Measurements from ENCODE around the gene RNF207.

The RNF207 gene

DNA sequence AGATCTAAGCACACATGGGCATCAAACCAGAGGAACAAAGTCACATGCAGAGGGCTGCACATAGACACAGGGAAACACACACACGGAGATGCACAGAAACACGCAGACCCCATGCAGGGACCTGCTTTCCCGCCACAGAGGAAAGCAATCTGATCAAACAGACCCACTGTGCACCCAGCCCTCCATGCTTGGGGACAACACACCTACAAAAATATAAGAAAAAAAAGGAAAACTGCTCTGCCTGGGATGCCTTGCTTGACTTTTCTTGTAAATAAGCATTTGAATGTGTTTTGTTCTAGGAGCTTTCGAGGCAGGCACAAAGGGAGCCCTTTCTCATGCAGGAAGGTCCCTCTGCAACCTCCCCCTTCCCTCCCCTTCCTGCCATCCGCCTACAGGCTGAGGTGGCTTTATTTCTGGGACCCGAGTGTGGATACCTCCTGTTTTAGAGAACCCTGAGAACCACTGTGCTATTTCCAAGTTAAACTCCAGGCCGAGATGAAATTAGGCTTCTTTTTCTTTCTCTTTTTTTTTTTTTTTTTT lies 33.4 kb downstream of the RNF207 start:
- no peak for DNase-seq

GRCh38 chr1:6239950-6240768 lies 34.2 kb downstream of the RNF207 start:
- peak; percentile 44 to 52 for DNase-seq

DNA sequence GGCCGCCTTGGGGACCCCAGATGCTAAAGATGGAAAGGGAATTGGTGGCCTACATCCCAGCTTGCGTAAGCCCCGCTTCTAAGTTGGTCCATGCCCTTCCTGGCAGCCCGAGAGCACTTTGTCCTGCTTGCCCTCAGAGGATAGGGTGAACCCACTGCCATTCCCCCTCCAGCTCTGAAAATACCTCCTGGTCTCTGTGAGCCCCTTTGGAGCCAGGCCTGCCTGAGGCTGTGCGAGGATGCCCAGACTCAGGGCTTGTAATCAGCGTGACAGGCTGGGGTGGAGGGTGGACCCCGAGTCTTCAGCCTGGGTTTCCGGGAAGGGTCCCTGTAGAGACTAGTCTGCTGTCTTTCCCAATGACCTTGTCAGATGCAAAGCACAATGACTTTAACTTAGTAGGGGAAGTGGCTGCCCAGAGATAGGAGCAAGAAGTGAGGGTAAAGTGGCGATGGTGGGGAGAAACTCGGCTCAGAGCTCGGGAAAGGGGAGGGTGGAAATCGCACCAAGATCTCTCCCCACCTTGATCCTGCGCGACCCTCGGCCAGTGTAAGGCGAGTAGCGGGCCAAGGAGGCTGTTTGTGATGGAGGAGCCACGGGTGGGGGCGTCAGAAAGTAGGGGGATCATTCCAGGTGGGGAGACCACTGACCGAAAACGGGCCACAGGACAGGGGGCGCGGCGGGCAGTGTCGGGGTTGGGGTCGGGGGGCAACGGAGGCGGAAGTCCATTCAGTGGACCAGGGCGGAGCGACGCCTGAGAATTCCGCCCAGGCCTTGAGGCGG lies 35.4 kb downstream of the RNF207 start:
- no peak for DNase-seq

DNA sequence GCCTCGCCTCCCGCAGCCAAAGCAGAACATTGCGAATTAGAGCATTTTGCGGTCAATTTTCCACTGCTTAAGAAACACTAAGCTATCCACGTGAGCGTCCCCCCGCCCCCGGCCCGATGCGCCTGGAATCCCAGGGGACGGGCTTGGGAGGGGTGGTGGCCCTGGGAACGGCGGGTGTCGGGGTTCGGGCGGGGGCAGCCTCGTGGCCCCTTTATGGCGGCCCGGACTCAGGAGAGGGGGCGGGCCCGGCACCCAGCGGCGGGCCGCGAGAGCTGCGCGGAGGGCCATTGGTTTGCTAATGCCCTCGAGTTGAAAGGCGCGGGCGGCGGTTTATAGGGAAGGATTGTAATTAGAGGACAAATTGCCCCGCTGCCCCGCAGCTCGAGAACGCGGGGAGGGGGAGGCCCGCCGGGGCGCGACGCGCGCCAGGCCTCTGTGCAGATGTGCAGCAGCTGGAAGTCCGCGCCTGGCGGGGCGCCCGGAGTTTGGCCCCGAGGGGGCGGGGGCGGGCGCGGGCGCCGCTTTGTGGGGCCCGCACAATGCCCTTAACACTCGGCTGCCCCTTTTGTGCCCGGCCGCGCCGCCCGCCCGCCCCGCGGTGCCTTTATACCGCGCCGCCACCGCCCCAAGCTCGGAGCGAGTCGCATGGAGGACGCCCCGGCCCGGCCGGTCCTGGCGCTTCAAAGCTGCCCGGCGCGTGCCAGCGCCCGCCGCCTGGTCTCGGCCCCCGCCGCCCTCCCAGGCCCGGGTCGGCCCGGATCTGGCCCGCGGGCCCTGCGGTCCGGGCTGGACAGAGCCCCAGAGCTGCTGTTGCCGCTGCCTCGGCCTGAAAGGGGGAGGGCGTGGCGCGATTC lies 36.2 kb downstream of the RNF207 start:
- no peak for DNase-seq

- no peak for DNase-seq
Measured at GRCh38 chr1:6243053-6243834, 37.3 kb downstream of the RNF207 start.

- no peak for DNase-seq
Measured at GRCh38 chr1:6243993-6244392, 38.1 kb downstream of the RNF207 start, which contains the start of gene HES3. HES3 (plus strand) TSS chr1:6244179; CDS start chr1:6244366, 187 bp downstream.

- no peak for DNase-seq
Measured at GRCh38 chr1:6244401-6245049, 38.6 kb downstream of the RNF207 start.

DNA sequence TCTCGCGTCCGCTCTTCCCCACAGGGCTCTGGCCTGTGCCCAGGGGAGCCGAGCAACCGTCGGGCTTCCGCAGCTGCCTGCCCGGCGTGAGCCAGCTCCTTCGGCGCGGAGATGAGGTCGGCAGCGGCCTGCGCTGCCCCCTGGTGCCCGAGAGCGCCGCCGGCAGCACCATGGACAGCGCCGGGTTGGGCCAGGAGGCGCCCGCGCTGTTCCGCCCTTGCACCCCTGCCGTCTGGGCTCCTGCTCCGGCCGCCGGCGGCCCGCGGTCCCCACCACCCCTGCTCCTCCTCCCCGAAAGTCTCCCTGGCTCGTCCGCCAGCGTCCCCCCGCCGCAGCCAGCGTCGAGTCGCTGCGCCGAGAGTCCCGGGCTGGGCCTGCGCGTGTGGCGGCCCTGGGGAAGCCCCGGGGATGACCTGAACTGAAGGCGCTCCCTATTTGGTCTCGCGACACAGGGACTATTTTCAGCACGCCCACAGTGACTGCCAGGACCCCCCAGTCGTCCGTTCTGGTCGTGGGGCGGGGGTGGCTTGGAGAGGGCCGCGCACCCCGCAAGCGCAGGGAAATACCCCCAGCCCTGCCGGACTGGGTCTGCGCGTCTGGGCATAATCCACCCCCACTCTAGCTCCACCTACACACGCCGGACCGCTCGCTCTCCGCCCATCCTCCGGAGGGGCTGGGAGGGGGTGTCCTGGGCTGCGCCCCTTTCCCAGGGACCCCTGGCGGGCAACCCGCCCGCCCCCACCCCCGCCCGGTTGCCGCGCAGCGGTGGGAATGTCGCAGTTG lies 39.4 kb downstream of the RNF207 start:
- peak; percentile 61 to 63 for DNase-seq

DNA sequence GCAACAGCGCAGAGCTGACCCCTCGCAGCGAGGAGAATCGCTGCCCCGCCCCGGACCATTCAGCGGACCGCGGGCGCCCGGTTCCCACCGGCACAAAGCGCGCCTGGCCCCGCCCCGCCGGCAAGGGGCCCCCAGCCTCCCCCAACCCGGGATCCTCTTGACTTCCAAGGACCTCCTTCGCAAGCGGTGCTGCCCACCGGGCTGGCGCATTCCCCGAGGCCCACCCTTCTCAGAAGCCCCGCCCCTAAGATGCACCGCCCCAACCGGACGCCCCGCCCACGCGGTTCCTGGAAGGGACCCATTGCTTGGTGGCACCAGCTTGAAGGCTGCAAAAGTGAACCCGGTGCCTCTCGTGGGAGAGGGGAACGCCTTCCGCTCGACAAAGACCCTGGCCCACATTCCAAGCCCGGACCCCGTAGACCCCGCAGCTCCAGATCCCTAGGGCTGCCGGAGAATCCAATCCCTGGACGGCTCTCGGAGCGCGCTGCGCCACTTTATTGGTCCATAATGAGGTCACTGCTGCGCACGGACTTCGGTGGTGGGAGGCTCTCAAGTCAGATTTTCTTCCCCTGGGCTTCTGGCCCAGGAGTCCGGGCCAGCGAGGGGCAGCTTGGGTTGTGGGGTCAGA lies 40.1 kb downstream of the RNF207 start:
- peak; percentile 79 to 81 for DNase-seq

GRCh38 chr1:6246497-6247467 lies 40.9 kb downstream of the RNF207 start:
- DNase-seq, result peak; percentile 74 to 78

- DNase-seq, result no peak
Measured at GRCh38 chr1:6247651-6248050, 41.7 kb downstream of the RNF207 start.

DNA sequence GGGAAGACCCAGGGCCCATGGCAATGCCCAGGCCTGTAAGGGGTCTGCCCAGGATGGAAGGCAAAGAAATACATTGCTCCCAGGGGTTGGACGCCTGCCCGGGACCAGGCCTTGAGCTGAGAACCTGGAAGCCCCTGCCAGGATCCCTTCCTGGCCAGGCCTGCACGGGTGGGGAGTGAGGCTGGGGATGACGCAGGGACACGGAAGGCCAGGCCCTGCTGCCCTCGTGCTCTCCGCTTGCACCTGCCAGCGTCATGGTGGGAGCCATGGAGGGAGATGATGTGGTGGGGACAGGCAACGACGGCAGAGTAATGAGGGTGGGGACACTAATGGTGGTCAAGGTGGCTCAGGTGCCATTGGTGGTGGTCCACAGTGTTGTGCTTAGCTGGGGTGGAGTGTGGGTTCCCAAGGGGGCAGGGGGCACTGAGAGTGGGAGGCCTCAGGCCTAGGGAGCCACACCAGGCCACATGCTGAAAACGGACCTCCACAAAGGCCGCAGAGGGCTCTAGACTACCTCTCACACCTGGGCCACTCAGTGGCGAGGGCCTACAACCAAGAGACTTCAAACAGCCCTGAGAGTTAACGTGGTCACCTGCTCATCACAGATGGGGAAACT lies 42.4 kb downstream of the RNF207 start:
- no peak for DNase-seq

DNA sequence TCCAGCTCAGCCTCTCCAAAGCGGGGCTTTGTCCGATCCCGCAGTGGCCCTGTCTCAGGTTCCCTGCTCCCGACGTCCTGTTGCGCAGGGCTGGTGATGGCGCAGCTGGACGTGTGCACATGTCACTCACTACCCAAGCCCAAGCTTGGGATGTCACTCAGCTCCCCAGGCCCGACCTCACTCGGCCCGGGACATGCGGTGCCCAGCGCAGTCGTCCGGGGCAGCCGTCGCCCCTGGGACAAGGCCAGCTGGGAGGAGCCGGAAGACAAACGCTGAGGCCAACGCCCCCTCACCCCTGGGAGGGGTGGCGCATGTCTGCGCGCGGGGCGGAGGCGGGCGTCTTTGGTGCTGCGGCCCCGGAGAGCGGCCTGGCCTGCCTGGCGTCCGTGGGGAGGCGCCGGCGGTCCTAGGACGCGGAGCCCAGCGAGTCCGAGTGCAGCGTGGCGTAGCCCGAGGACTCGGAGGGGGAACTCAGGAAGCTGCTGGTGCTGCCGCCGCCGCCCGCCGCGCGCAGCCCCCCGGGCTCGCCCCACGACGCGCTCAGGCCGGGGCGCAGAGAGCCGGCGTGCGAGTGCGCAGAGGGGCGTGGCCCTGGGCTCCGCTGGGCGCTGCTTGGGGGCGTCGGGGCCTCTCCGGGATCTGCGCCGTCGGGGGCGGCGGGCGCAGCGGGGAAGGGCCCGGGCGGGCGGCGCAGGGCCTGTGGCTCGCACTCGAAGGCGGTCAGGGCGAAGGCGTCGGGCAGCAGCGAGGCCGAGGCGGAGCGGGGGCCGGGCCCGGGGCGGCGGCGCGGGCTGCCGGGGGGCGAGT lies 43.2 kb downstream of the RNF207 start:
- DNase-seq, result peak in 1 of 2 experiments; percentile 55

- peak in 1 of 2 experiments; percentile 19 for DNase-seq
Measured at GRCh38 chr1:6249739-6250689, 44.1 kb downstream of the RNF207 start.

DNA sequence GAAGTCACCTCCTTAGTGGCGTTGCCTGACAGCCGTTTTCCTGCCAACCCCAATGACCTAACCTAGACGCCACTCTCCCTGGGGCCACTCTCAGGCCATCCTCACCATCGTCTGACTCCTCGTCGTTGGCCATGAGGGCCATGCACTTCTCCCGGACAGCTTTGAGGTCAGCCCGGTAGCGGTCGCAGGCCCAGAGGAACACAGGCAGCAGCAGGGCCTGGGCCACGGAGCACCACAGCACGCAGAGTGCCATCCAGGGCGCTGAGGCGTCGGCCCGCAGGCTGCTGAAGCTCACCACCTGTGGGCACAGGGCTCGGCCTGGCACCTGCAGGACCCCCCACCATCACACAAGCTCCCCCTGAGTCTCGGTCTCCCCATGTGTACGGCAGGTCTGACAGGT lies 45.3 kb downstream of the RNF207 start:
- no peak for DNase-seq

DNA sequence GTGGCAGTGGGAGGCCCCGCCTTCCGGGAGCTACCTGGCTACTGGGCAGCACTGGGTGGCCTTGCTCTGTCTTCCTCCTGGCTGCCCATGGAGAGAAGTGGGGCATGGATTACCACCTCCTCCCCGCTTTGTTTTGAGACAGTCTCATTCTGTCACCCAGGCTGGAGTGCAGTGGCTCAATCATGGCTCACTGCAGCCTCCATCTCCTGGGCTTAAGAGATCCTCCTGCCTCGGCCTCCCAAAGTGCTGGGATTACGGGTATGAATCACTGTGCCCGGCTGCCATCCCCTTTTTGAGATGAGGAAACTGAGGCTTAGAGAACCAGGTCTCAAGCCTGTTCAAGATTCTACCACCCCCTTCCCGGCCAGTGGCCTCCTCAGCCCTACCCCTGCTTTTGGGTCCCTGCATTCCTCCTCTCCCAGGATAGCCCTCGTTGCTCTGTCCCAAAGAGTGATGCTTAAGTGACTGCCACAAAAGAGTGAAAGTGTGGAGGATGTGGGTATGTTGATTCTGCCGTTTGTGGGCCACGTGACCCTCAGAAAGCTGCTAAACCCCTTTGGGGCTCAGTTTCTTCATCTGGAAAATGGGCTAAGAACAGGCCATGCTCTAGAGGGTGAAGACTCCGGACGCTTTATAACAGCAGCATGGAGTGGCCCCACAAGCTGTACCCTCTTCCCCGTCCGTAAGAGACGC lies 45.9 kb downstream of the RNF207 start:
- no peak for DNase-seq
